ENCODE measurements around the gene RUSF1. TPM values are rescaled to one million over a fixed set of nuclear protein-coding genes. Genes with fewer than 3 reads are reported as not detected.

Gene RUSF1
- total and polyA plus RNA-seq, 10 of the 15 experiments (the other 5 are each of a cell fraction or from before 2014, with no cell fraction given), result 0.20 to 46.3 (median 29.7) TPM

DNA sequence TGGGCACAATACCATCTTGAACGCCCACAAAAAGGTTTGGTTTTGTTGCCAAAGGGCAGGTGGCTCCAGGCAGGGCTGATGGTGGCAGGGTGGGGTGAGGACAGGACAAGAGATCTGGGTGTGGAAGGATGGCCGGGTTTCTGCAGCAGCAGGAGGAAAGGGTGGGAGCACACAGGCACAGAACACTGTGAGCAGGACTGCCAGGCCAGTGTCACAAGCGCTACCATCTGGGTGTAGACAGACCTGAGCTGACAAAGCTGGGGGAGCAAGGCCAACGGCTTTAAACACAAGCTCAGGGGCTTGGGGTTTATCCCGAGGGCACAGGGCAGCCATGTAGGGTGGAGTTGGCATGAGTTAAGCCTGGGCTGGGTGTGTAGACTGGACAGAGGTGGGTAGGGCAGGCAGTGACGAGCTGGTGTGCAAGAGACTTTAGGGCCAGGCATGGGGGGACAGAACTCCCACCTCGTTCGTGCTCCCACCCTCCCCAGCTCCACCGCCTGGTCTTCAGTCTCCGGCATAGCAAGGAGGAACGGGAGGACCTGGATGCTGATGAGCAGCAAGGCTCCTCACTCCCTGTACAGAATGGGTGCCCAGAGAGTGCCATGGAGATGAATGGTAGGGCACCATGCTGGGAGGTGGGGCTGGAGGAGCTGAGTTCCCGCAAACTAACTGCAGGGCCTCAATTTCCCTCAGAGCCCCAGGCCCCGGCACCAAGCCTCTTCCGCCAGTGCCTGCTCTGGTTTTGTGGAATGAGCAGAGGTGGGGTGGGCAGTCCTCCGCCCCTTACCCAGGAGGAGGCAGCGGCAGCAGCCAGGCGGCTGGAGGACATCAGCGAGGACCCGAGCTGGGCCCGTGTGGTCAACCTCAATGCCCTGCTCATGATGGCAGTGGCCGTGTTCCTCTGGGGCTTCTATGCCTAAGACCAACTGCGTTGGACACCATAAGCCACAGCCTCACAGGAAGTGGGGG, 18.3 kb downstream of the RUSF1 start:
- DNase-seq (ENCODE audit: low read depth, low spot score), result no peak

DNA sequence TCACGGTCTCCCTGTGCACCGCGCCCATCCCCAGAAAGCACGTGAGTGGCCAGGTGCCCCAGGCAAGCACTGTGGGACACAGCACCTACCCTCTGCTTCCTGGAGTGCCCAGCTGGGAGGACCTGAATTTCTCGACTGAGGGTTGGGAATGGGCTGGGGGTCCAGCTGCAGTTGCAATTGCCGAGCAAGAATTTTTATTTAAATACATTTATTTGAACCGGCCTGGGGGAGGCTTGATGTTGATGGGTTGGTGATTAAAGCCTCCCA, 19.0 kb downstream of the RUSF1 start:
- in situ Hi-C loops (cut with MboI) (no loop called here), intact Hi-C loops (cut with micrococcal nuclease; ENCODE audit: unreplicated experiment) (no loop called here)
- Histone ChIP-seq H3K27me3 (replicated peaks in 1 of 2; ENCODE audit: control insufficient read depth in 2 of 2, insufficient read depth in 2 of 2, low read length in 1 of 2) (no peaks in the 10 kb centered on the region; a peak in 1 of 4 replicates), H3K4me3 (no peak overlapping the region), H3K9ac (ENCODE audit: control insufficient read depth, insufficient read depth, low read length) (no peak overlapping the region), H3K4me2 (ENCODE audit: control insufficient read depth, insufficient read depth) (no peak overlapping the region), H3K27ac (ENCODE audit: control insufficient read depth, insufficient read depth) (no peak overlapping the region), H3K4me1 (ENCODE audit: control insufficient read depth, insufficient read depth, low read length) (0 out of 2 replicates have a peak, but pooled peaks cover 3% of the 10 kb centered on the region), H3K36me3 (ENCODE audit: control insufficient read depth in 2 of 2, insufficient read depth in 2 of 2, low read length in 1 of 2) (no peaks in the 10 kb centered on the region; a peak in 4 of 4 replicates), H3K79me2 (ENCODE audit: control insufficient read depth, insufficient read depth, low read length) (no peaks in the 10 kb centered on the region), H2AFZ (ENCODE audit: control insufficient read depth, low read depth, low read length) (no peak overlapping the region), H4K20me1 (ENCODE audit: control insufficient read depth, insufficient read depth) (no peaks in the 10 kb centered on the region), H3K9me3 (replicated peaks; ENCODE audit: control insufficient read depth, insufficient read depth, low read length) (no peaks in the 10 kb centered on the region)
- TF ChIP-seq REST (IDR thresholded peaks at IDR 0.05; ENCODE audit: low read depth, low read length) (no peak), NR2C2 (IDR thresholded peaks at IDR 0.05; ENCODE audit: borderline replicate concordance, control insufficient read depth, insufficient read length, low read depth) (no peak), SKIL (IDR thresholded peaks at IDR 0.05; ENCODE audit: low read depth, poor library complexity, severe bottlenecking) (no peak), SREBF1 (IDR thresholded peaks at IDR 0.05; ENCODE audit: low read length) (no peak), CHD1 (IDR thresholded peaks at IDR 0.05; ENCODE audit: low read depth, low read length) (no peak), STAT3 (IDR thresholded peaks at IDR 0.05; ENCODE audit: low read depth, low read length) (no peak), POLR2A (IDR thresholded peaks at IDR 0.05; ENCODE audit: low read depth, low read length) (0 out of 2 replicates have a peak, but pooled peaks have one; percentile 36), RUNX3 (IDR thresholded peaks at IDR 0.05; ENCODE audit: low read length) (no peak)
- no TSS peak for BruUV-seq (replicated peaks)
- RAD21 ChIA-PET (ENCODE audit: unreplicated experiment), result no interaction called here
- FAIRE-seq (no peak), ATAC-seq (no peak), DNase-seq (ENCODE audit: low read depth, low spot score) (no peak)
- CTCF ChIA-PET, result interaction anchor here (1.0 to 1.4 kb wide), 2 partner anchors 28 to 29 kb away, joined by 3 to 4 read pairs; no protein-coding TSS in a partner anchor
- SMC1A ChIA-PET (ENCODE audit: uncharacterized antibody, unreplicated experiment), result no interaction called here
- 93% methylated on average over 7 of the region's 7 CpGs for WGBS (ENCODE audit: insufficient coverage, insufficient replicate concordance, low lambda C conversion rate, missing lambda C conversion rate)
- POLR2A ChIA-PET, result interaction anchor here (0.6 kb wide), 1 partner anchor 529 kb away, joined by 4 read pairs; no protein-coding TSS in a partner anchor

More for the DNA sequence above, 18.3 kb downstream of the RUSF1 start:
- no peaks in the 10 kb centered on the region for H4K20me1 ChIP-seq (ENCODE audit: control insufficient read depth, insufficient read depth)
- CTCF ChIA-PET, result interaction anchor here (1.4 kb wide), 1 partner anchor 29 kb away, joined by 4 read pairs; no protein-coding TSS in a partner anchor
- SMC1A ChIA-PET (ENCODE audit: uncharacterized antibody, unreplicated experiment), result no interaction called here
- no peaks in the 10 kb centered on the region for H3K27me3 ChIP-seq (replicated peaks in 1 of 2; ENCODE audit: control insufficient read depth in 2 of 2, insufficient read depth in 2 of 2, low read length in 1 of 2)
- POLR2A ChIA-PET, result no interaction called here
- no peak overlapping the region for H3K4me3 ChIP-seq
- TF ChIP-seq POLR2AphosphoS2 (IDR thresholded peaks at IDR 0.05; ENCODE audit: low read depth, low read length) (no peak), POLR2A (IDR thresholded peaks at IDR 0.05; ENCODE audit: low read depth, low read length) (peak; percentile 39; the same call in 1 of the 2 replicates)
- in situ Hi-C loops (cut with MboI) (no loop called here), intact Hi-C loops (cut with micrococcal nuclease; ENCODE audit: unreplicated experiment) (no loop called here)
- no peak overlapping the region for H3K27ac ChIP-seq (ENCODE audit: control insufficient read depth, insufficient read depth)
- 0 out of 2 replicates have a peak, but pooled peaks cover 3% of the 10 kb centered on the region for H3K4me1 ChIP-seq (ENCODE audit: control insufficient read depth, insufficient read depth, low read length)
- no peak overlapping the region for H2AFZ ChIP-seq (ENCODE audit: control insufficient read depth, low read depth, low read length)
- BruUV-seq (replicated peaks), result TSS peak; percentile 36
- no peaks in the 10 kb centered on the region for H3K9me3 ChIP-seq (replicated peaks; ENCODE audit: control insufficient read depth, insufficient read depth, low read length)
- no peak overlapping the region for H3K9ac ChIP-seq (ENCODE audit: control insufficient read depth, insufficient read depth, low read length)
- FAIRE-seq (no peak), ATAC-seq (no peak)
- H3K79me2 ChIP-seq (ENCODE audit: control insufficient read depth, insufficient read depth, low read length), result no peaks in the 10 kb centered on the region
- H3K36me3 ChIP-seq (ENCODE audit: control insufficient read depth in 2 of 2, insufficient read depth in 2 of 2, low read length in 1 of 2), result no peaks in the 10 kb centered on the region; a peak in 4 of 4 replicates
- WGBS (ENCODE audit: insufficient coverage, insufficient replicate concordance, low lambda C conversion rate, missing lambda C conversion rate), result 84% methylated on average over 22 of the region's 22 CpGs
- RAD21 ChIA-PET (ENCODE audit: unreplicated experiment), result no interaction called here
- no peak overlapping the region for H3K4me2 ChIP-seq (ENCODE audit: control insufficient read depth, insufficient read depth)

Measured in GM12878 (cell line).